ENCODE data around the gene TTC19. TPM values are rescaled to one million over a fixed set of nuclear protein-coding genes. Genes with fewer than 3 reads are reported as not detected.

Gene TTC19
- total and polyA plus RNA-seq, 9 donors: 19.2 to 80.0 (median 32.4) TPM

DNA sequence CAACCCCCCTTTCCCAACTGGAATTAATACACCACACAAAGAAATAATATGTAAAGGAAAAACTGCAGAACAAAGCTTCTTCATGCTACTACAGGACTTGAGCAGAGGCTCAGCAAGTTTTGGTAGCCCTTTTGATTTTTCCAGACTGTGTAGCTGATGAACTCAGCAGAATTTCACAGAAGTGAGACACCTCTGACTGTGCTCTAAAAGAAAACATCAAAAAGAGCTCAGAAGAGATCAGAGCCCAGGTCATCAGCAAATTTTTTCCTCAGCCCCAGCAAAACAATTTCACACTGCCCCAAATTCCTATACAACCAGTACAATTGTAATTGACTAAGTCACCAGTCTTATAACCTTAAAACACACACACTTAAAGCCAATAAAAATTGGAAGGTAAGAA lies 38.0 kb downstream of the TTC19 start:
- Histone ChIP-seq H3K9me3 (no peaks in the 10 kb centered on the region), H3K4me3 (no peak overlapping the region), H3K27ac (no peak overlapping the region), H3K36me3 (no peaks in the 10 kb centered on the region), H3K4me1 (ENCODE audit: insufficient read depth) (peaks cover 4% of the 10 kb centered on the region), H3K27me3 (no peaks in the 10 kb centered on the region)
- DNase-seq: no peak
- TF ChIP-seq CTCF (IDR thresholded peaks at IDR 0.05): no peak
- TF ChIP-seq EP300 (IDR thresholded peaks at IDR 0.05): no peak
- TF ChIP-seq POLR2A (IDR thresholded peaks at IDR 0.05): no peak
- intact Hi-C loops (cut with DNase I): no loop called here

DNA sequence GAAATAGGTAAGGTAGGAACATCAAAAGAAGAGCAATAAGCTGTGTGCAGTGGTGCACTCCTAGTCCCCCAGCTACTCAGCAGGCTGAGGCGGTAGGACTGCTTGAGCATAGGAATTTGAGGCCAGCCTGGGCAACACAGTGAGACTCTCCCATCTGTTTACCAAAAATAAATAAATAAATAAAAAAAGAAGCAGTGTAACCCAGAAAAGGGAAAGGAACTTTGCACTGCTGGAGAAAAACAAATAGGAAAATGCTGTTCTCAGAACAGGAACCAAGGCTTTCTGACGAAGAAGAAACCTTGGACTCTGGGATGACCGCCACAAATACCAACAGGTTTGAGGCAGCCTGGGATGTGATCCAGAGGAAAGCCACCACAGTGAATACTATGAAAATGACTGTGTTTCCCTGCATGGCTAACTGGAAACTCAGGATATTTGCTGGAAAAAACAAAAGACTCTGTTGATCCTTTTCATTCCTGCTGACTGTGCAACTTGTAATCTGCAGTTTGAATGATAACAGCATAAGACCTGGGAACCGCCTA lies 41.2 kb downstream of the TTC19 start:
- Histone ChIP-seq H3K4me3 (no peak overlapping the region), H3K27me3 (no peaks in the 10 kb centered on the region), H3K9me3 (no peaks in the 10 kb centered on the region), H3K36me3 (no peaks in the 10 kb centered on the region), H3K27ac (peak overlapping the region in 1 of 2 donors; percentile 71), H3K4me1 (ENCODE audit: insufficient read depth) (peaks cover 4% of the 10 kb centered on the region)
- WGBS, 3 donors: 18 to 27% (median 26%) methylated on average over 4 of the region's 4 CpGs
- DNase-seq: peak; percentile 39 to 65 (median 57)
- no peak for TF ChIP-seq CTCF (IDR thresholded peaks at IDR 0.05)
- intact Hi-C loops (cut with DNase I): no loop called here

DNA sequence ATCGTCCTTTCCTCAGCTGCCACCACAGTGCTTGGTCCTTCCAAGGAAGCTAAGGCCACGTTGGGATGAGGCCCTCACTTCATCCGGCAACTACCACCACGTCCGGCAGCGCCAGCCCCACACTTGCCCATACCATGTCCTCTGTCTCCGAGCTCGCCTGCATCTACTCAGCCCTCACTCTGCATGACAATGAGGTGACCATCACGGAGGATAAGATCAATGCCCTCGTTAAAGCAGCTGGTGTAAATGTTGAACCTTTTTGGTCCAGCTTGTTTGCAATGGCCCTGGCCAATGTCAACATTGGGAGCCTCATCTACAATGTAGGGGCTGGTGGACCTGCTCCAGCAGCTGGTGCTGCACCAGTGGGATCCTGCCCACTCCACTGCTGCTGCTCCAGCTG lies 44.9 kb downstream of the TTC19 start:
- peaks cover 4% of the 10 kb centered on the region for H3K4me1 ChIP-seq (ENCODE audit: insufficient read depth)
- H3K9me3 ChIP-seq: no peaks in the 10 kb centered on the region
- no peaks in the 10 kb centered on the region for H3K36me3 ChIP-seq
- H3K27ac ChIP-seq: no peak overlapping the region
- intact Hi-C loops (cut with DNase I): no loop called here
- H3K4me3 ChIP-seq: no peak overlapping the region
- WGBS, 3 donors: 88 to 90% (median 89%) methylated on average over 10 of the region's 10 CpGs
- no peak for DNase-seq
- TF ChIP-seq EP300 (IDR thresholded peaks at IDR 0.05) (no peak), POLR2A (IDR thresholded peaks at IDR 0.05) (no peak), CTCF (IDR thresholded peaks at IDR 0.05) (no peak)
- no peaks in the 10 kb centered on the region for H3K27me3 ChIP-seq

DNA sequence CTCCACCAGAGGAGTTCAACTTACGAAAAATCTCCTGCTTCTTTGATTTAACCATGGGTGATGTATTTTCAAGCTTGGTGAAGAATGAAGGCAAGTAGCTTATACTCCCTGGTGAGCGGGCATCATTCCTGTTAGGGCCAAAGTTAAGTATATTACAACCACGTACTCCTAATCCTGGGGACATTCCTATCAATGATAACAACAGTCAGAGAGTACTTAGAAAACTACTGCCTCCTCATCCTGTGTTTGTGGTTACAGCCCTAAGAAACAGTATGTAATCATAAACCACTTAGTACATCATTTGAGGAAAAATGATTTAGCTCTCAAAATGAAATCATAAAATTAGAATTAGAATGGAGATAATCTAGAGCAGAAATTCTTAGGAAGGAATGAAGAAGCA lies 47.3 kb downstream of the TTC19 start:
- TF ChIP-seq CTCF (IDR thresholded peaks at IDR 0.05) (no peak), EP300 (IDR thresholded peaks at IDR 0.05) (no peak), POLR2A (IDR thresholded peaks at IDR 0.05) (no peak)
- H3K36me3 ChIP-seq: no peaks in the 10 kb centered on the region
- H3K27ac ChIP-seq: no peak overlapping the region
- H3K4me1 ChIP-seq (ENCODE audit: insufficient read depth): no peaks in the 10 kb centered on the region
- 87 to 90% (median 87%) methylated on average over 3 of the region's 3 CpGs for WGBS, 3 donors
- H3K4me3 ChIP-seq: no peak overlapping the region
- no peaks in the 10 kb centered on the region for H3K9me3 ChIP-seq
- intact Hi-C loops (cut with DNase I): no loop called here
- H3K27me3 ChIP-seq: no peaks in the 10 kb centered on the region
- DNase-seq: no peak
